HG03095 (cell line): ENCODE data around the gene DDX4.

ENCODE experiments used
- ATAC-seq: cut with Tn5 transposase; IDR thresholded peaks from one replicate; pipeline ENCODE4 v1.9.1; 2021; ENCODE audit warnings: moderate library complexity; ENCODE audit not compliant: unreplicated experiment

The DDX4 gene

DNA sequence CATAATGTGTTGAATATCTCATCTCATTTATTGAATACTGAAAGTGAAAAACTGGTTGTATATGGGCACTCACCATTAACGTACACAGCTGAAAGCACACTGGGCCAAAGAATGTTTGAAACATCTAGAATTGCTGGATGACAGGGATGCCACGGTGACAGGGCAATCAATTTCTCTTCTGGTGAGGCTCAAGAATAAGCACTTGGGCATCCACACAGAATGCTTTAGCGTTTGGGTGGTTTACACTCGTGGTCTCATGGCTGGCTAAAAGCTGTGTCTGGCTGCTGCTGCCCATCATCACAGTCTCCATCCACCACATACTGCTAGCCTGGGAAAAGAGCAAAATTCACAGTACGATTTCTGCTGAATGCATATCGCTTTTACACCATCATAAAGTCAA is 82.6 kb downstream of the DDX4 start:
- no peak for ATAC-seq

GRCh38 chr5:55821731-55822512 is 84.1 kb downstream of the DDX4 start:
- no peak for ATAC-seq

- no peak for ATAC-seq
Observed at GRCh38 chr5:55823151-55823796, 85.4 kb downstream of the DDX4 start.

DNA sequence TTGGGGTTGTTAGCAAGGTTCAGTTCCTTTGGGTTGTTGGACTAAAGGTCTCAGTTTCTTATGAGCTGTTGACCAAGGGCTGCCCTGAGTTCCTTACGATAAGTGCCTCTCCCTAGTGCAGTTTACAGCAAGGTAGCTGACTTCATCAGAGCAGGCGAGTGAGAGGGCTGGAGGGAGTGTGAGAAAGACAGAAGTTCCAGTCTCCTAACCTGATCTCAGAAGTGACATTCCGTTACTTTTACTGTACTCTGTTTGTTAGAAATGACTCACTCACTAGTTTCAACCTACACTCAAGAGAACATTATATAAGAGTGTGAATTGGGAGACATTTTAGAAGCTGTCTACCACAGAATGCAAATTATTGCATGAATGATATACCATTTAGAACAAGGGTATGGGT is 92.1 kb downstream of the DDX4 start:
- no peak for ATAC-seq

- no peak for ATAC-seq
Observed at GRCh38 chr5:55832446-55832845, 94.6 kb downstream of the DDX4 start.

- ATAC-seq: no peak
Observed at GRCh38 chr5:55836191-55836590, 98.3 kb downstream of the DDX4 start.

DNA sequence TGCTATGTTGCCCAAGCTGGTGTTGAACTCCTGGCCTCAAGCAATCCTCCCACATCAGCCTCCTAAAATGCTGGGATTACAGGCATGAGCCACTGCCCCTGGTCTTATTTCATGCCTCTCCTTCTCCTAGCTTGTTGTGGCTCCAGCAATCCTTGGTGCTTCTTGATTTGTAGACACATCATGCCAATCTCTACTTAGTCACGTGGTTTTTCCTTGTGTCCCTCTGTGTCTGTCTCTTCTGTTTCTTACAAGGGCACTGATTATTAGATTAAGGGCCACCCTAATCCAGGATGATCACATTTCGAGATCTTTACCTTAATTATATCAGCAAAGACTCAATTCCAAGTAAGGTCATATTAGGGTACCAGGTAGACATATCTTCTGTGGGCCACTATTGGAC is 104.1 kb downstream of the DDX4 start:
- ATAC-seq: no peak

GRCh38 chr5:55847837-55848236 is 110.0 kb downstream of the DDX4 start:
- ATAC-seq: no peak

GRCh38 chr5:55848783-55849182 is 110.9 kb downstream of the DDX4 start:
- no peak for ATAC-seq

- ATAC-seq: no peak
Observed at GRCh38 chr5:55850839-55851674, 113.2 kb downstream of the DDX4 start, which contains the start of gene IL31RA. IL31RA (plus strand) TSS chr5:55851357; CDS start chr5:55851571, 214 bp downstream.

- ATAC-seq: no peak
Observed at GRCh38 chr5:55851675-55851979, 113.8 kb downstream of the DDX4 start.

DNA sequence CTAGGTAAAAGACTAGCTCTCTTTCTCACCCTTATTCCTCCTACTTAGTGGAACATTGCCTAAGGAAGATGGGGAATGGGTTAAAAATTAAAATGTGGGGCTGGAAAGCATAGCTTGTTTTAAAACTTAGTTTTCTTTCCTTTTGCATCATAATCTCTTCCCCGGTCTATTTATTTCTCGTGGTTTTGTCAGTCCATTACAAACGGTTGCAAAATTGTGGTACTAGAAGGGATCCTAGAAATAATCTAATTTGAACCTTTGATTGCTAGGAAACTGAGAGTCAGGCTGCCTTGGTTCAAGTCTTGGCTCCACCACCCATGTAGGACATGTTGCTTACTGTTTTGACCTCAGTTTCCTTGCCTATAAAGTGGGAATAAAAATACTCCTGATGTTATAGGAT is 114.6 kb downstream of the DDX4 start:
- no peak for ATAC-seq

DNA sequence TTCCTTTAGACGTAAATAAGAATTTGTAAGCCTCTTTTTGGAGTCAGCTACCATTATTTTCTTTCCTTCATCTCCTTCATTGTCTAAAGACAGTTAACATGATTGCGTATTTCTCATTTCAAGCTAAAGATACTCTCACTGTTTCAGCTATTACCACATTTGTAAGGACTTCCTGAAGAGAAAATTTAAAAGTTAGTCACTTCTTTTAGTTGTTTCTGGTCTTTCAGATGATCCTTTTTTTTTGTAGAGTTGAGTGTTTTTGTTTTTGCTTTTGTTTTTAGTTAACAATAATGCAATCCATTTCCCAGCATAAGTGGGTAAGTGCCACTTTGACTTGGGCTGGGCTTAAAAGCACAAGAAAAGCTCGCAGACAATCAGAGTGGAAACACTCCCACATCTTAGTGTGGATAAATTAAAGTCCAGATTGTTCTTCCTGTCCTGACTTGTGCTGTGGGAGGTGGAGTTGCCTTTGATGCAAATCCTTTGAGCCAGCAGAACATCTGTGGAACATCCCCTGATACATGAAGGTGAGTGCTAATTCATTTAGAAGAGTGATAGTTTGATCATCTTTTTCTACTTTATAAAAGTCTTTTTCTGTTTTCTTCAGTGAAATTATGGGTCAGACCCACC is 115.3 kb downstream of the DDX4 start:
- ATAC-seq: no peak

- no peak for ATAC-seq
Observed at GRCh38 chr5:55853818-55854217, 116.0 kb downstream of the DDX4 start.

GRCh38 chr5:55855509-55855908 is 117.6 kb downstream of the DDX4 start:
- no peak for ATAC-seq

GRCh38 chr5:55856516-55857246 is 118.8 kb downstream of the DDX4 start:
- ATAC-seq: no peak

DNA sequence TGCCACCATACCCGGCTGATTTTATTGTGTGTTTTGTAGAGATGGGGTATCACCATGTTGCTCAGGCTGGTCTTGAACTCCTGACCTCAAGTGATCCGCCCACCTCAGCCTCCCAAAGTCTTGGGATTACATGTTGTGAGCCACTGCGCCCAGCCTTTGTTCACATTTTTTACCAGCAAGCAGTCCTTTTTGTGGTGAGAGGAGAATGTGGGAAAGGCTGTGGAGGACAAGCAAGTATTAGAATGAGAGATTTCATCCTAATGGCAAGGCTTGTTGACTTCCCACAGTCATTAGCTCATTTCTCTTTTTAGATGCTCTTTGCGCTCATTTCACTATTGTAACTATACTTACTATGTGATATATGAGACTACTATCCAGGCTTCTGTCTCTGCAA is 119.4 kb downstream of the DDX4 start:
- no peak for ATAC-seq

DNA sequence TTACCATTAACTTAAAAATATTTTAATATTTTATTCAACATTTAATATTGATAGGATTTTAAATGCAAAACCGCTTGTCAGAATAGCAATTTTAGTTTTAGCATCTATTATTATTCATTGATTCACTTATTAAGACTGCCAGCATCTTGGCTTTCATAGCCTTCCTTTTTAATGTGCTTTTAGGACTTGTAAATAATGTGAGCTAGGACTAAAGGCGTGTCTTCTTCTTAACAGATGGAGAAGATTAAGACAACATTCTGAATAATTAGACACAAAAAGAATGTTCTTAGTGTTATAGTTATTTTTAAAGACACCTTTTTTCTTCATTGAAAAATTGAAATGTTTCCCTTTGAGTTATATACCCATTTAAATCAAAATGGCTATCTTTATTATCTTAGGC is 120.2 kb downstream of the DDX4 start:
- no peak for ATAC-seq

- ATAC-seq: no peak
Observed at GRCh38 chr5:55860288-55860687, 122.4 kb downstream of the DDX4 start.

DNA sequence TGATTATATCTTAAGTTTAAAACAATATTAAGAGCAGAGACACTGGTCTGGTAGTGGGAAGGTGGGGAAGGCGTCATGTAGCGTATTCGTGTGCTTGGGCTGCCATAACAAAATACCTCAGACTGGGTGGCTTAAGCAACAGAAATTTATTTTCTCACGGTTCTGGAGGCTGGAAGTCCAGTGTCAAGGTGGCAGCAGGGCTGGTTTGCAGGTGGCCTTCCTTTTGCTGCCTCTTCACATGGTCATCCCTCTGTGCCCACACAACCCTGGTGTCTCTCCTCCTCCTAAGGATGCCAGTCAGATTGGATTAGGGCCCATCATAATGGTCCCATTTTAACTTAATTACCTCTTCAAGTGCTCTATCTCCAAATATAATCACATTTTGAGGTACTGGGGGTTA is 122.8 kb downstream of the DDX4 start:
- no peak for ATAC-seq
